Subcutaneous adipose tissue (tissue), 4 donors: ENCODE data around the gene SLC22A12. TPM values are rescaled to one million over a fixed set of nuclear protein-coding genes. Genes with fewer than 3 reads are reported as not detected.

Source experiments
- CTCF ChIP-seq: fragments of 450-650 bp; IDR thresholded peaks from one replicate; pipeline ENCODE4 v1.5.1; 2016; ENCODE audit warnings: low read depth, mild to moderate bottlenecking, control low read depth, antibody characterized with exemption, moderate library complexity
- total RNA-seq, 4 donors: library from RNA; depleted of rRNA; stranded (reverse); fragments of >200 nt; gene quantifications; one replicate each; pipeline ENCODE4 v1.1.0, GENCODE V29; 2016

Gene SLC22A12
- total RNA-seq = not detected

GRCh38 chr11:64590763-64591221, at the start of gene SLC22A12:
Gene SLC22A12, plus strand, starts transcription at chr11:64591220. Its CDS starts 337 bp downstream, at chr11:64591557.
- TF ChIP-seq CTCF = no peak

- TF ChIP-seq CTCF = no peak
Observed at GRCh38 chr11:64542172-64543125, 48.6 kb upstream of the SLC22A12 start.

GRCh38 chr11:64543818-64544217, 47.2 kb upstream of the SLC22A12 start:
- TF ChIP-seq CTCF = no peak

GRCh38 chr11:64544616-64545296, 46.3 kb upstream of the SLC22A12 start:
- TF ChIP-seq CTCF = no peak

GRCh38 chr11:64545619-64546018, 45.4 kb upstream of the SLC22A12 start:
- no peak for TF ChIP-seq CTCF

GRCh38 chr11:64546176-64546575, 44.8 kb upstream of the SLC22A12 start:
- no peak for TF ChIP-seq CTCF

GRCh38 chr11:64546600-64546999, 44.4 kb upstream of the SLC22A12 start:
- no peak for TF ChIP-seq CTCF
